ENCODE measurements around the gene NUP210. TPM values are rescaled to one million over a fixed set of nuclear protein-coding genes. Genes with fewer than 3 reads are reported as not detected.

Gene NUP210
- total RNA-seq, 1 experiment from 2014 or later = 64.0 TPM

DNA sequence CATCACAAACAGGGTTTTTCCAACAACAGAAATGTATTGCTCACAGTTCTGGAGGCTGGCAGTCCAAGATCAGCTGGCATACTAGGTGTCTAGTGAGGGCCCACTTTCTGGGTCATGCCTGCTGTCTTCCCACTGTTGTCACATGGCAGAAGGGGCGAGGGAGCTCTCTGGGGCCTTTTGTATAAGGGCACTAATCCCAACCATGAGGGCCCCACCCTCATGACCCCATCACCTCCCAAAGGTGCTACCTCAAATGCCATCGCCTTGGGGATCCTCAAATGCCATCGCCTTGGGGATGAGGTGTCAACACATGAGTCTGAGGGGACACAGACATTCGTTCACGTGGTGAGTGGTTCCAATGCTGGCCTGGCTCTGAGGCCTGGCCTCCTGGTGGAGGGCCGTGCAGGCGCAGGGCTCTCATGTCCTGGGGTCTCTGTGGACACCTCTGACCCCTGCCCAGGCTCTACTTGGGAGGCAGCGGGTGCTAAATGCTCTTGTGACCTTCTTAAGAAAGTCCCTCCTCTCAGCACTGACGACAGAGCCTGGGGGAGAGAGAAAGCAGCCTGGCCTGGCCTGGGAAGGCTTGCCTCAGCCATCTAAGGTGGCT lies 16.8 kb downstream of the NUP210 start:
- no peak for TF ChIP-seq EZH2phosphoT487 (IDR thresholded peaks at IDR 0.05; ENCODE audit: borderline replicate concordance, low read length)
- no peak for TF ChIP-seq EZH2 (IDR thresholded peaks at IDR 0.05; ENCODE audit: low read length, unreplicated experiment)
- TF ChIP-seq, protein P1, sequence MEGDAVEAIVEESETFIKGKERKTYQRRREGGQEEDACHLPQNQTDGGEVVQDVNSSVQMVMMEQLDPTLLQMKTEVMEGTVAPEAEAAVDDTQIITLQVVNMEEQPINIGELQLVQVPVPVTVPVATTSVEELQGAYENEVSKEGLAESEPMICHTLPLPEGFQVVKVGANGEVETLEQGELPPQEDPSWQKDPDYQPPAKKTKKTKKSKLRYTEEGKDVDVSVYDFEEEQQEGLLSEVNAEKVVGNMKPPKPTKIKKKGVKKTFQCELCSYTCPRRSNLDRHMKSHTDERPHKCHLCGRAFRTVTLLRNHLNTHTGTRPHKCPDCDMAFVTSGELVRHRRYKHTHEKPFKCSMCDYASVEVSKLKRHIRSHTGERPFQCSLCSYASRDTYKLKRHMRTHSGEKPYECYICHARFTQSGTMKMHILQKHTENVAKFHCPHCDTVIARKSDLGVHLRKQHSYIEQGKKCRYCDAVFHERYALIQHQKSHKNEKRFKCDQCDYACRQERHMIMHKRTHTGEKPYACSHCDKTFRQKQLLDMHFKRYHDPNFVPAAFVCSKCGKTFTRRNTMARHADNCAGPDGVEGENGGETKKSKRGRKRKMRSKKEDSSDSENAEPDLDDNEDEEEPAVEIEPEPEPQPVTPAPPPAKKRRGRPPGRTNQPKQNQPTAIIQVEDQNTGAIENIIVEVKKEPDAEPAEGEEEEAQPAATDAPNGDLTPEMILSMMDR (conservative IDR thresholded peaks at IDR 0.05; ENCODE audit: low read depth, low read length) = no peak
- no peaks in the 10 kb centered on the region for H3K27me3 ChIP-seq (ENCODE audit: low read length)
- DNase-seq = no peak
- H3K79me2 ChIP-seq (ENCODE audit: low read length) = peaks cover 69% of the 10 kb centered on the region
- no peaks in the 10 kb centered on the region for H4K20me1 ChIP-seq (ENCODE audit: low read length)
- intact Hi-C loops (cut with micrococcal nuclease) = no loop called here
- H3K9me2 ChIP-seq (replicated peaks; ENCODE audit: low read length) = no peaks in the 10 kb centered on the region
- ChIA-PET CTCF (no interaction called here), POLR2A (ENCODE audit: unreplicated experiment) (no interaction called here)
- no peak overlapping the region for H2AFZ ChIP-seq (ENCODE audit: low read length)
- peaks cover 7% of the 10 kb centered on the region for H3K4me1 ChIP-seq (ENCODE audit: insufficient read depth, low read length)
- ATAC-seq = no peak
- H3K9me3 ChIP-seq (ENCODE audit: low read length) = 0 out of 2 replicates have a peak, but pooled peaks cover 6% of the 10 kb centered on the region
- no peak overlapping the region for H3K4me2 ChIP-seq (ENCODE audit: low read length)
- H3K9ac ChIP-seq (ENCODE audit: low read length) = no peak overlapping the region
- no peak overlapping the region for H3K27ac ChIP-seq (ENCODE audit: low read length)
- BruUV-seq (replicated peaks) = no TSS peak
- no peak overlapping the region for H3K4me3 ChIP-seq (ENCODE audit: low read length)
- H3K36me3 ChIP-seq (ENCODE audit: low read depth, low read length) = peaks cover 10% of the 10 kb centered on the region
- no peaks in the 10 kb centered on the region for H3F3A ChIP-seq (ENCODE audit: low read length, unreplicated experiment)

DNA sequence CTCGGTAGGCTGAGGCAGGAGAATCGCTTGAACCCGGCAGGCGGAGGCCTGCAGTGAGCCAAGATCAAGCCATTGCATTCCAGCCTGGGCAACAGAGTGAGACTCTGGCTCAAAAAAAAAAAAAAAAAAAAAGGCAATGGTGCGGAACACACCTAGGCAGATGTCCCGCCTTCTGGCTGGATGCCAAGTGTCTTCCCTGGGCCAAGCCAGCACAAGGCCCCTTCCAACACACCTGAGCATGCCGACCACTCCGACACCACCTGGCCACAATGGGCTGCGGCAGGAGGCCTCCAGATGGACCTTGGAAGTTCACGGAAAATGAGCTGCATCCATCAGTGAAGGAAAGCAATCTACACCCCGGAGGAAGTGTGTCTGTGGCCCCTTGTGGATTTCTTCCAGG lies 19.0 kb downstream of the NUP210 start:
- Histone ChIP-seq H3K9ac (ENCODE audit: low read length) (no peak overlapping the region), H3K36me3 (ENCODE audit: low read depth, low read length) (peaks cover 9% of the 10 kb centered on the region), H3K9me3 (ENCODE audit: low read length) (no peaks in the 10 kb centered on the region), H3K27me3 (ENCODE audit: low read length) (no peaks in the 10 kb centered on the region), H3K79me2 (ENCODE audit: low read length) (peaks cover 57% of the 10 kb centered on the region), H3K4me3 (ENCODE audit: low read length) (no peak overlapping the region), H3K9me2 (replicated peaks; ENCODE audit: low read length) (no peaks in the 10 kb centered on the region), H3K4me1 (ENCODE audit: insufficient read depth, low read length) (peaks cover 3% of the 10 kb centered on the region), H3K27ac (ENCODE audit: low read length) (no peak overlapping the region), H3F3A (ENCODE audit: low read length, unreplicated experiment) (no peaks in the 10 kb centered on the region), H2AFZ (ENCODE audit: low read length) (no peak overlapping the region), H4K20me1 (ENCODE audit: low read length) (no peaks in the 10 kb centered on the region), H3K4me2 (ENCODE audit: low read length) (no peak overlapping the region)
- ChIA-PET CTCF (no interaction called here), POLR2A (ENCODE audit: unreplicated experiment) (no interaction called here)
- ATAC-seq (no peak), DNase-seq (no peak)
- BruUV-seq (replicated peaks) = no TSS peak
- TF ChIP-seq EZH2 (IDR thresholded peaks at IDR 0.05; ENCODE audit: low read length, unreplicated experiment) = no peak
- no peak for TF ChIP-seq EZH2phosphoT487 (IDR thresholded peaks at IDR 0.05; ENCODE audit: borderline replicate concordance, low read length)
- TF ChIP-seq, protein P1 (conservative IDR thresholded peaks at IDR 0.05; ENCODE audit: low read depth, low read length) = no peak
- intact Hi-C loops (cut with micrococcal nuclease) = no loop called here

DNA sequence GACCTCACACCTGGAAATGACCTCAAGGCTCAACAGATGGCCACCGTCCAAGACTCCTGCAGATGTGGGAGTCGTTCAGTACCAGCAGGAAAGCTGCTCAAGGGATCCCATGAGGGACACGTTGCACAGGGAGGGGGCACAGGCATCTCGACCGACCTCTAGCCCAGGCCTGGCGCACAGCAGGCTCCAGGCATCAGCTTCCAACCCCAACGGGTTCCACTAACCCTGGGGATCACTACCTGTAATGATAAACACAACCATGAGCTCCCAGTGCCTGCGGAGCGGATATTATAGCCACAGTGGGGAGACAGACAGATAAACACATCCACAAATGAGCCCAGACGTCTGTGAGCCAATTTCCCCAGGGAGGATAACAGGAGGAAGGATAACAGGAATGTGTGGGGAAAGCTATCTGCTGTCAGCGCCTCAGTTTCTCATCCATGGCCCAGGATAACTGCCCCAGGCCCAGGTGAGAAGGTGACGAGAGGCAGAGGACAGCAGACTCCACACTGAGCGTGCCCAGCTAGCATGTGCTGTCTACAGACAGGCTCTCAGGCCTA lies 19.9 kb downstream of the NUP210 start:
- H3K9me2 ChIP-seq (replicated peaks; ENCODE audit: low read length) = no peaks in the 10 kb centered on the region
- no peaks in the 10 kb centered on the region for H3K9me3 ChIP-seq (ENCODE audit: low read length)
- no peak overlapping the region for H3K4me2 ChIP-seq (ENCODE audit: low read length)
- no peak overlapping the region for H3K27ac ChIP-seq (ENCODE audit: low read length)
- ATAC-seq (no peak), DNase-seq (no peak)
- intact Hi-C loops (cut with micrococcal nuclease) = no loop called here
- CTCF ChIA-PET = no interaction called here
- POLR2A ChIA-PET (ENCODE audit: unreplicated experiment) = no interaction called here
- H4K20me1 ChIP-seq (ENCODE audit: low read length) = no peaks in the 10 kb centered on the region
- peaks cover 14% of the 10 kb centered on the region for H3K36me3 ChIP-seq (ENCODE audit: low read depth, low read length)
- no peak overlapping the region for H3K4me3 ChIP-seq (ENCODE audit: low read length)
- H3K79me2 ChIP-seq (ENCODE audit: low read length) = peaks cover 51% of the 10 kb centered on the region
- H3K9ac ChIP-seq (ENCODE audit: low read length) = no peak overlapping the region
- no peak overlapping the region for H2AFZ ChIP-seq (ENCODE audit: low read length)
- no peaks in the 10 kb centered on the region for H3K27me3 ChIP-seq (ENCODE audit: low read length)
- H3K4me1 ChIP-seq (ENCODE audit: insufficient read depth, low read length) = no peaks in the 10 kb centered on the region
- TF ChIP-seq, protein P1 (conservative IDR thresholded peaks at IDR 0.05; ENCODE audit: low read depth, low read length) = no peak
- no peak for TF ChIP-seq EZH2 (IDR thresholded peaks at IDR 0.05; ENCODE audit: low read length, unreplicated experiment)
- no peak for TF ChIP-seq EZH2phosphoT487 (IDR thresholded peaks at IDR 0.05; ENCODE audit: borderline replicate concordance, low read length)
- no TSS peak for BruUV-seq (replicated peaks)
- no peaks in the 10 kb centered on the region for H3F3A ChIP-seq (ENCODE audit: low read length, unreplicated experiment)
